Natural killer cell (primary cell): ENCODE results near the gene RASSF1. TPM values are rescaled to one million over a fixed set of nuclear protein-coding genes. Genes with fewer than 3 reads are reported as not detected.
"Not testable (repeated sequence)": the region's sequence is repeated elsewhere in the genome, so short reads cannot be mapped to it uniquely, and the experiment has no call there.

Experiments used
- ATAC-seq, 3 donors: fragments of 150-1000 bp in 2 of 3; fragments of 200-7000 bp in 1 of 3; cut with Tn5 transposase; 1 replicate in 1 of 3; 2 replicates in 2 of 3; pipeline ENCODE4 v1.10.0; 2021; ENCODE audit warnings: mild to moderate bottlenecking in 2 of 3, moderate library complexity in 2 of 3
- DNase-seq, 2 donors: peaks; one replicate each; pipeline versions ENCODE4 v3.0.0 to v3.0.0-alpha.2; 2013 to 2021; ENCODE audit warnings: mixed read lengths in 1 of 2
- H3K27ac ChIP-seq: one replicate; pipeline ENCODE4 v1.5.1; 2013; ENCODE audit warnings: mild to moderate bottlenecking, low read length
- H3K27me3 ChIP-seq: one replicate; pipeline ENCODE4 v1.6.1; 2013; ENCODE audit warnings: low read length; ENCODE audit not compliant: control insufficient read depth, insufficient read depth
- H3K36me3 ChIP-seq: one replicate; pipeline ENCODE4 v1.6.1; 2013; ENCODE audit warnings: low read length; ENCODE audit not compliant: control insufficient read depth, insufficient read depth
- H3K4me1 ChIP-seq: one replicate; pipeline ENCODE4 v1.6.1; 2013; ENCODE audit warnings: low read length; ENCODE audit not compliant: control insufficient read depth, insufficient read depth
- H3K4me3 ChIP-seq: one replicate; pipeline ENCODE4 v1.5.1; 2013; ENCODE audit warnings: low read length
- H3K9me3 ChIP-seq: one replicate; pipeline ENCODE4 v1.6.1; 2013; ENCODE audit warnings: low read length; ENCODE audit not compliant: control insufficient read depth, insufficient read depth
- H3K27ac Mint-ChIP-seq, 2 donors: one replicate each; pipeline ENCODE4 v1.8.0; 2022; ENCODE audit warnings: mild to moderate bottlenecking in 2 of 2, mixed read lengths in 2 of 2, moderate library complexity in 1 of 2
- H3K27me3 Mint-ChIP-seq, 2 donors: one replicate each; pipeline ENCODE4 v1.8.0; 2022; ENCODE audit warnings: low read depth in 2 of 2, mixed read lengths in 2 of 2
- H3K36me3 Mint-ChIP-seq: one replicate; pipeline ENCODE4 v1.8.0; 2022; ENCODE audit warnings: mixed read lengths
- H3K4me1 Mint-ChIP-seq, 2 donors: one replicate each; pipeline ENCODE4 v1.8.0; 2022; ENCODE audit warnings: mixed read lengths in 2 of 2
- H3K4me3 Mint-ChIP-seq: one replicate; pipeline ENCODE4 v1.8.0; 2022; ENCODE audit warnings: mild to moderate bottlenecking, moderate library complexity, mixed read lengths
- H3K9me3 Mint-ChIP-seq, 2 donors: one replicate each; pipeline ENCODE4 v1.8.0; 2022; ENCODE audit warnings: mixed read lengths in 2 of 2
- WGBS: methylation state at CpG from one replicate; pipeline ENCODE4 v1.1.7; 2013; ENCODE audit warnings: missing lambda C conversion rate; ENCODE audit not compliant: insufficient coverage; 5-methylcytosine and 5-hydroxymethylcytosine counted together
- intact Hi-C: fragments of 100-400 bp; cut with micrococcal nuclease; formaldehyde crosslinking; loops from one replicate; pipeline ENCODE4 v1.14.2; 2022
- total RNA-seq, 4 donors: library from RNA; stranded (reverse); fragments of 120-200 nt in 1 of 4; gene quantifications; one replicate each; pipeline versions ENCODE4 v1.2.3 to v1.2.4, GENCODE V29; 2013 to 2022
- TF ChIP-seq, protein P1 (sequence below): fragments of 200-600 bp; IDR thresholded peaks from one replicate; pipeline ENCODE4 v1.8.0; 2022; ENCODE audit warnings: antibody characterized with exemption

RASSF1 gene
- total RNA-seq, 3 donors from 2014 or later (not counting 1 experiment from before 2014, with no cell fraction given): 298 to 329 (median 305) TPM

DNA sequence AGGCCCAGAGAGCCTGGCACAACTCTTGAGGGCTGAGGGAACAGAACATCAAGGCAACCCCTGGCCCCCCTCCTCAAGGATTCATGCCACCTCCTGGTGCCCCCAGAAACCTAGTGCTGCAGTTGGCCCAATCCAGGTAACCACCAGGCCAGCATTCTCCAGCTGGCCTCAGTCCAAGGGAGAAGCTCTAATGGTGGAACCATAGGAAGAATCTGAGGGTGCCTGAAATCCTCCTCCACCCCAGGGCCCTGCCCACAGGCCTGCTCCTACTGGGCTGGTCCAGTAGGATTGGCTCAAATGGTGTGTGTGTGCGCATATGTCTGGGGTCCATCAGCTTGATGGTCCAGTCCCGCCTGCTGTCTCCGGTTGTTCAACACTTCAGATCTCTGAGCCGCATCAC is 25.8 kb downstream of the RASSF1 start:
- intact Hi-C loops: no loop called here
- DNase-seq: no peak
- Histone ChIP-seq H3K36me3 (no peaks in the 10 kb centered on the region), H3K27ac (no peak overlapping the region), H3K4me3 (no peak overlapping the region), H3K27me3 (no peaks in the 10 kb centered on the region), H3K4me1 (peaks cover 40% of the 10 kb centered on the region), H3K9me3 (no peaks in the 10 kb centered on the region)
- no peaks in the 10 kb centered on the region for H3K36me3 Mint-ChIP-seq
- H3K9me3 Mint-ChIP-seq: no peaks in the 10 kb centered on the region
- H3K4me3 Mint-ChIP-seq: no peak overlapping the region
- peak overlapping the region in 1 of 2 donors; percentile 50 for H3K27ac Mint-ChIP-seq
- no peaks in the 10 kb centered on the region for H3K27me3 Mint-ChIP-seq
- 100% methylated on average over 4 of the region's 4 CpGs for WGBS
- no peak for ATAC-seq
- peaks cover 22 to 23% of the 10 kb centered on the region in 2 donors for H3K4me1 Mint-ChIP-seq
- TF ChIP-seq, protein P1, sequence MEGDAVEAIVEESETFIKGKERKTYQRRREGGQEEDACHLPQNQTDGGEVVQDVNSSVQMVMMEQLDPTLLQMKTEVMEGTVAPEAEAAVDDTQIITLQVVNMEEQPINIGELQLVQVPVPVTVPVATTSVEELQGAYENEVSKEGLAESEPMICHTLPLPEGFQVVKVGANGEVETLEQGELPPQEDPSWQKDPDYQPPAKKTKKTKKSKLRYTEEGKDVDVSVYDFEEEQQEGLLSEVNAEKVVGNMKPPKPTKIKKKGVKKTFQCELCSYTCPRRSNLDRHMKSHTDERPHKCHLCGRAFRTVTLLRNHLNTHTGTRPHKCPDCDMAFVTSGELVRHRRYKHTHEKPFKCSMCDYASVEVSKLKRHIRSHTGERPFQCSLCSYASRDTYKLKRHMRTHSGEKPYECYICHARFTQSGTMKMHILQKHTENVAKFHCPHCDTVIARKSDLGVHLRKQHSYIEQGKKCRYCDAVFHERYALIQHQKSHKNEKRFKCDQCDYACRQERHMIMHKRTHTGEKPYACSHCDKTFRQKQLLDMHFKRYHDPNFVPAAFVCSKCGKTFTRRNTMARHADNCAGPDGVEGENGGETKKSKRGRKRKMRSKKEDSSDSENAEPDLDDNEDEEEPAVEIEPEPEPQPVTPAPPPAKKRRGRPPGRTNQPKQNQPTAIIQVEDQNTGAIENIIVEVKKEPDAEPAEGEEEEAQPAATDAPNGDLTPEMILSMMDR: no peak

DNA sequence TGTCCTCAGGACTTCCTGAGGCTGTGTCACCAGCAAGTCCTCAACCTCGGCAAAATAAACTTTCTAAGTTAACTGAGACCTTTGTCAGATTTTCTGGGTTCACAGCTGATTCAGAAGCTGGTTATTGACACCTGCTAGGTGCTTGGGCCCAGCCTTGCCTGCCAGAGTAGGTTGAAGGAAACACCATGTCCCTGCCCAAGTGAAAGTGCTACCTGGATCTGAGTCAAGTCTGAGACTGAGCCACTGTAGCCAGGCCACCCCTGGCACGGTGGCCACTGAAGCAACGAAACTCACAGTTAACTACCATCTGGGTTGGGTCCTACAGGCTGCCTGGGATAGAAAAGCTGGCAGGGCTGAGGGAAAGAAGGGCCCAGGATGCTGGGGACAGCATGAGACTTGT is 26.3 kb downstream of the RASSF1 start:
- Mint-ChIP-seq H3K36me3 (no peaks in the 10 kb centered on the region), H3K27me3 (no peaks in the 10 kb centered on the region), H3K27ac (peak overlapping the region in 1 of 2 donors; percentile 33), H3K9me3 (no peaks in the 10 kb centered on the region), H3K4me3 (no peak overlapping the region), H3K4me1 (peaks cover 19 to 21% of the 10 kb centered on the region in 2 donors)
- TF ChIP-seq, protein P1: no peak
- DNase-seq: no peak
- 94% methylated on average over 3 of the region's 3 CpGs for WGBS
- ATAC-seq: no peak
- Histone ChIP-seq H3K27ac (no peak overlapping the region), H3K27me3 (no peaks in the 10 kb centered on the region), H3K4me3 (no peak overlapping the region), H3K36me3 (no peaks in the 10 kb centered on the region), H3K9me3 (no peaks in the 10 kb centered on the region), H3K4me1 (peaks cover 36% of the 10 kb centered on the region)
- intact Hi-C loops: no loop called here

DNA sequence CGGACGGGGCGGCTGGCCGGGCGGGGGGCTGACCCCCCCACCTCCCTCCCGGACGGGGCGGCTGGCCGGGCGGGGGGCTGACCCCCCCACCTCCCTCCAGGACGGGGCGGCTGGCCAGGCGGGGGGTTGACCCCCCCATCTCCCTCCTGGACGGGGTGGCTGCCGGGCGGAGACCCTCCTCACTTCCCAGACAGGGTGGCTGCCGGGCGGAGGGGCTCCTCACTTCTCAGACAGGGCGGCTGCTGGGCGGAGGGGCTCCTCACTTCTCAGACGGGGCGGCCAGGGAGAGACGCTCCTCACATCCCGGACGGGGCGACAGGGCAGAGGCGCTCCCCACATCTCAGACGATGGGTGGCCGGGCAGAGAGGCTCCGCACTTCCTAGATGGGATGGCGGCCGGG is 28.6 kb downstream of the RASSF1 start:
- H3K9me3 ChIP-seq, H3K27me3 Mint-ChIP-seq, H3K9me3 Mint-ChIP-seq, H3K27me3 ChIP-seq, intact Hi-C loops, H3K27ac Mint-ChIP-seq, H3K36me3 ChIP-seq, H3K4me1 Mint-ChIP-seq, H3K27ac ChIP-seq, H3K4me3 ChIP-seq, ATAC-seq, H3K36me3 Mint-ChIP-seq, H3K4me3 Mint-ChIP-seq, DNase-seq: not testable (repeated sequence)
- H3K4me1 ChIP-seq: peaks cover 14% of the 10 kb centered on the region
- WGBS: 95% methylated on average over 9 of the region's 32 CpGs

DNA sequence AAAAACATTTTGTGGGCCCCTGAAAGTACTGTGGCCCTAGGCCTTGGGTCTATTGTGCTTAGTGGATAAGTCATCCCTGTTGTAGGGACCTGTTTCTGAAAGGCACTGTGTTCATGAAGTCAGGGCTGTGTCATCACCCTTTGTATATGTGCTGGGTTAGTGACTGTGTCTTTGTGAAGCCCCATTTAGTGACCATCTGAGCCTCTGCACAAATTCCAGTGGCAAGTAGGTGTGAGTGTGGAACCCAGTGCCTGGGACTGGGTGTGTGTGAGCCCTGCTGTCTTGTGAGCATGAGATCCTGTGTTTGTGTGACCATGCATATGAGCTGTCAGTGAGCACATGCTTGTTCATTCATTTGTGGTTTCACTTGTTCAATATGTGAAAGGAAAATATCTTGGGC is 36.0 kb downstream of the RASSF1 start:
- Histone ChIP-seq H3K4me1 (peaks cover 11% of the 10 kb centered on the region), H3K27me3 (no peaks in the 10 kb centered on the region), H3K4me3 (no peak overlapping the region), H3K36me3 (no peaks in the 10 kb centered on the region), H3K9me3 (no peaks in the 10 kb centered on the region), H3K27ac (no peak overlapping the region)
- no peaks in the 10 kb centered on the region for H3K27me3 Mint-ChIP-seq
- H3K36me3 Mint-ChIP-seq: no peaks in the 10 kb centered on the region
- TF ChIP-seq, protein P1: no peak
- no peak for DNase-seq
- no peaks in the 10 kb centered on the region for H3K9me3 Mint-ChIP-seq
- H3K27ac Mint-ChIP-seq: no peak overlapping the region
- H3K4me1 Mint-ChIP-seq: peaks cover 10 to 15% of the 10 kb centered on the region in 2 donors
- H3K4me3 Mint-ChIP-seq: no peak overlapping the region
- intact Hi-C loops: no loop called here
- ATAC-seq: no peak
